CD4-positive, CD25-positive, alpha-beta regulatory T cell (primary cell): ENCODE results near the gene TRIM2. TPM values are rescaled to one million over a fixed set of nuclear protein-coding genes. Genes with fewer than 3 reads are reported as not detected.

ENCODE experiments used
- ATAC-seq, 2 donors: fragments of 150-1000 bp; cut with Tn5 transposase; one replicate each; pipeline ENCODE4 v1.10.0; 2021; ENCODE audit warnings: low read depth in 2 of 2, moderate number of reproducible peaks in 2 of 2, moderate library complexity in 1 of 2
- DNase-seq, 3 donors: peaks; one replicate each; pipeline versions ENCODE4 v3.0.0 to v3.0.0-alpha.2; 2012 to 2022; ENCODE audit warnings: mixed read lengths in 1 of 3
- H3K27ac ChIP-seq: one replicate; pipeline ENCODE4 v1.7.0; 2013; ENCODE audit warnings: mild to moderate bottlenecking, low read length; ENCODE audit not compliant: insufficient read depth, poor library complexity, severe bottlenecking
- H3K27me3 ChIP-seq: one replicate; pipeline ENCODE4 v1.7.0; 2013; ENCODE audit warnings: low read length; ENCODE audit not compliant: control insufficient read depth, insufficient read depth
- H3K36me3 ChIP-seq: one replicate; pipeline ENCODE4 v1.7.0; 2013; ENCODE audit warnings: mild to moderate bottlenecking, low read length, moderate library complexity; ENCODE audit not compliant: control insufficient read depth, insufficient read depth
- H3K4me1 ChIP-seq: 2 replicates; pipeline ENCODE4 v1.7.0; 2013; ENCODE audit warnings: mild to moderate bottlenecking, low read length; ENCODE audit not compliant: insufficient read depth, control insufficient read depth, poor library complexity, severe bottlenecking
- H3K4me3 ChIP-seq: one replicate; pipeline ENCODE4 v1.7.0; 2013; ENCODE audit warnings: low read depth, mild to moderate bottlenecking, low read length, moderate library complexity
- H3K9me3 ChIP-seq, 2 experiments: 1 replicate in 1 of 2; 2 replicates in 1 of 2; pipeline ENCODE4 v1.7.0; 2013; ENCODE audit warnings: low read length in 2 of 2, mild to moderate bottlenecking in 1 of 2, moderate library complexity in 1 of 2; ENCODE audit not compliant: control insufficient read depth in 2 of 2
- H3K27ac Mint-ChIP-seq, 3 donors: one replicate each; pipeline ENCODE4 v1.8.0; 2020 to 2022; ENCODE audit warnings: mild to moderate bottlenecking in 3 of 3, mixed read lengths in 3 of 3, moderate library complexity in 2 of 3
- H3K27me3 Mint-ChIP-seq: one replicate; pipeline ENCODE4 v1.8.0; 2022; ENCODE audit warnings: mild to moderate bottlenecking, mixed read lengths
- H3K36me3 Mint-ChIP-seq: one replicate; pipeline ENCODE4 v1.8.0; 2020; ENCODE audit warnings: mixed read lengths
- H3K4me1 Mint-ChIP-seq, 4 donors: one replicate each; pipeline ENCODE4 v1.8.0; 2020 to 2022; ENCODE audit warnings: mixed read lengths in 4 of 4, mild to moderate bottlenecking in 1 of 4
- H3K4me3 Mint-ChIP-seq, 4 donors: one replicate each; pipeline ENCODE4 v1.8.0; 2020 to 2022; ENCODE audit warnings: mild to moderate bottlenecking in 4 of 4, mixed read lengths in 4 of 4, moderate library complexity in 3 of 4
- H3K9me3 Mint-ChIP-seq, 7 donors: one replicate each; pipeline ENCODE4 v1.8.0; 2020 to 2022; ENCODE audit warnings: mixed read lengths in 7 of 7, mild to moderate bottlenecking in 3 of 7, moderate library complexity in 2 of 7
- polyA plus RNA-seq, 4 donors: library from polyadenylated mRNA; unstranded; fragments of 300-500 nt; fragmentation: Illumina TruSeq; gene quantifications; one replicate each; pipeline ENCODE4 v1.2.3, GENCODE V29; 2021
- total RNA-seq: library from RNA; stranded (reverse); gene quantifications from one replicate; pipeline ENCODE4 v1.2.3, GENCODE V29; 2022

TRIM2 gene
- total and polyA plus RNA-seq, 5 donors from 2014 or later: 0.56 to 3.8 (median 1.0) TPM

DNA sequence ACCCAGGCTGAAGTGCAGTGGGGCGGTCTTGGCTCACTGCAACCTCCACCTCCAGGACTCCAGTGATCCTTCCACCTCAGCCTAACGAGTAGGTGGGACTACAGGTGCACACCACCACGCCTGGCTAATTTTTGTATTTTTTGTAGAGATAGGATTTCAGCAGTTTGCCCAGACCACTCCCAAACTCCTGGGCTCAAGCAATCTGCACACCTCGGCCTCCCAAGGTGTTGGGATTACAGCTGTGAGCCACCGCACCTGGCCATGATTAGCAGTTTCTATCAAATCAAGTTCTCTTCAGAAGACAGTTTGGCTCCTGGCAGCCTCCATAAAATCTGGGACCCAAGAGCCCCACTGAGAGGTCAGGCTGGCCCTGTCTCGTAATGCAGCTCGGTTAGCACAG, 26.4 kb upstream of the TRIM2 start:
- no peak overlapping the region for H3K27ac Mint-ChIP-seq
- Histone ChIP-seq H3K4me1 (no peaks in the 10 kb centered on the region), H3K9me3 (no peaks in the 10 kb centered on the region), H3K36me3 (no peaks in the 10 kb centered on the region), H3K27ac (no peak overlapping the region), H3K4me3 (no peak overlapping the region), H3K27me3 (no peaks in the 10 kb centered on the region)
- H3K4me1 Mint-ChIP-seq: no peaks in the 10 kb centered on the region
- no peaks in the 10 kb centered on the region for H3K9me3 Mint-ChIP-seq
- no peaks in the 10 kb centered on the region for H3K36me3 Mint-ChIP-seq
- H3K4me3 Mint-ChIP-seq: no peak overlapping the region
- DNase-seq: no peak
- peaks cover 4% of the 10 kb centered on the region for H3K27me3 Mint-ChIP-seq
- ATAC-seq: no peak

DNA sequence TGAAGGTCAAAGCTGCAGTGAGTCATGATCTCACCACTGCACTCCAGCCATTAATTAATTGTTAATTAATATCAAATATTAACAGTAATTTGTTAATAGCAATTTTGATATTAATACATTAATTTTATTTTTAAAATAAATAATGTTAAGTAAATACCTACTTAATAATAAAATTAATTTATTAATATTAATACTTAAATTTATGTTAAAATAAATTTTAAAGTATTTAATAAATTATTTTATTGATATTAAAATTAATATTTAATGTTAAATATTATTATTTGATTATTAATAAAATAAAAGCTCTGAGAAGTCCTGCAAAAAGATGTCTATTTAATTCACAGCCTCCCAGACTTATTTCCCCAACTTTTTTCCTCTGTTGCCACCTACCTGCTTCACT, 25.1 kb upstream of the TRIM2 start:
- Histone ChIP-seq H3K4me3 (no peak overlapping the region), H3K27me3 (no peaks in the 10 kb centered on the region), H3K27ac (no peak overlapping the region), H3K4me1 (no peaks in the 10 kb centered on the region), H3K36me3 (no peaks in the 10 kb centered on the region), H3K9me3 (no peaks in the 10 kb centered on the region)
- Mint-ChIP-seq H3K27me3 (peaks cover 4% of the 10 kb centered on the region), H3K9me3 (no peaks in the 10 kb centered on the region), H3K4me3 (no peak overlapping the region), H3K4me1 (no peaks in the 10 kb centered on the region), H3K27ac (no peak overlapping the region), H3K36me3 (no peaks in the 10 kb centered on the region)
- DNase-seq (no peak), ATAC-seq (no peak)

- H3K27ac Mint-ChIP-seq: no peak overlapping the region
- H3K27me3 Mint-ChIP-seq: peaks cover 4% of the 10 kb centered on the region
- H3K36me3 Mint-ChIP-seq: no peaks in the 10 kb centered on the region
- Histone ChIP-seq H3K4me3 (no peak overlapping the region), H3K27me3 (no peaks in the 10 kb centered on the region), H3K4me1 (no peaks in the 10 kb centered on the region), H3K27ac (no peak overlapping the region), H3K9me3 (no peaks in the 10 kb centered on the region), H3K36me3 (no peaks in the 10 kb centered on the region)
- no peaks in the 10 kb centered on the region for H3K9me3 Mint-ChIP-seq
- no peak for ATAC-seq
- H3K4me1 Mint-ChIP-seq: no peaks in the 10 kb centered on the region
- no peak overlapping the region for H3K4me3 Mint-ChIP-seq
- no peak for DNase-seq
Observed at GRCh38 chr4:153181293-153181692, 22.9 kb upstream of the TRIM2 start.

GRCh38 chr4:153181700-153182099, 22.5 kb upstream of the TRIM2 start:
- Mint-ChIP-seq H3K9me3 (no peaks in the 10 kb centered on the region), H3K27me3 (peaks cover 4% of the 10 kb centered on the region), H3K4me1 (no peaks in the 10 kb centered on the region), H3K36me3 (no peaks in the 10 kb centered on the region), H3K27ac (no peak overlapping the region), H3K4me3 (no peak overlapping the region)
- DNase-seq: no peak
- H3K27ac ChIP-seq: no peak overlapping the region
- ATAC-seq: no peak
- H3K27me3 ChIP-seq: no peaks in the 10 kb centered on the region
- no peak overlapping the region for H3K4me3 ChIP-seq
- H3K36me3 ChIP-seq: no peaks in the 10 kb centered on the region
- H3K4me1 ChIP-seq: no peaks in the 10 kb centered on the region
- H3K9me3 ChIP-seq: no peaks in the 10 kb centered on the region

DNA sequence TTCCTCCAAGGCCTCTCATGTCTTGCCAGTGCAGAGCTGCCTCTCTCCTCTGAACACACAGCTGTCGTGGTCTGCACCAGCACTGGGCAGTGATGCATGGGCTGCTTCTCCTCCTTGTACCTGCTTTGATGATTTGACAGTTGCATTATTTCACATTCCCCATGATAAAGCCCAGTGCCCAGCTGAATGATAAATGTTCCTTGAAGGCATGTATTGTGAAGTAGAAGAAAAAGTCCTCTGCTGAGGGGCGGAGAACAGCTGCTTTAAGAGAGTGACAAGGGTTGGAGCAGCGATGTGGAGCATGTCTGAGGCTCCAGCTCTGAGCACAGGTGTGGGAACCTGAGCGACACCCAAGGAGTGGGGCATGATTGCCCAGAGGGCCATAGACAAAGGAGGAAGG, 21.1 kb upstream of the TRIM2 start:
- no peak for ATAC-seq
- H3K27me3 Mint-ChIP-seq: peaks cover 4% of the 10 kb centered on the region
- H3K27ac Mint-ChIP-seq: no peak overlapping the region

GRCh38 chr4:153185331-153185852, 18.9 kb upstream of the TRIM2 start:
- Mint-ChIP-seq H3K4me1 (no peaks in the 10 kb centered on the region), H3K27me3 (peaks cover 4% of the 10 kb centered on the region), H3K9me3 (no peaks in the 10 kb centered on the region), H3K36me3 (no peaks in the 10 kb centered on the region), H3K27ac (no peak overlapping the region), H3K4me3 (no peak overlapping the region)
- ATAC-seq: no peak
- Histone ChIP-seq H3K4me3 (no peak overlapping the region), H3K36me3 (no peaks in the 10 kb centered on the region), H3K9me3 (no peaks in the 10 kb centered on the region), H3K27ac (no peak overlapping the region), H3K27me3 (no peaks in the 10 kb centered on the region), H3K4me1 (no peaks in the 10 kb centered on the region)
- DNase-seq: no peak

More for the DNA sequence above, 21.1 kb upstream of the TRIM2 start:
- Mint-ChIP-seq H3K4me3 (no peak overlapping the region), H3K9me3 (no peaks in the 10 kb centered on the region), H3K36me3 (no peaks in the 10 kb centered on the region), H3K4me1 (no peaks in the 10 kb centered on the region)
- DNase-seq: no peak
- Histone ChIP-seq H3K4me1 (no peaks in the 10 kb centered on the region), H3K36me3 (no peaks in the 10 kb centered on the region), H3K4me3 (no peak overlapping the region), H3K27ac (no peak overlapping the region), H3K27me3 (no peaks in the 10 kb centered on the region), H3K9me3 (no peaks in the 10 kb centered on the region)

- Histone ChIP-seq H3K4me3 (no peak overlapping the region), H3K27ac (no peak overlapping the region), H3K9me3 (no peaks in the 10 kb centered on the region), H3K4me1 (no peaks in the 10 kb centered on the region), H3K36me3 (no peaks in the 10 kb centered on the region), H3K27me3 (no peaks in the 10 kb centered on the region)
- no peaks in the 10 kb centered on the region for H3K27me3 Mint-ChIP-seq
- no peaks in the 10 kb centered on the region for H3K9me3 Mint-ChIP-seq
- no peak overlapping the region for H3K4me3 Mint-ChIP-seq
- no peak overlapping the region for H3K27ac Mint-ChIP-seq
- ATAC-seq (no peak), DNase-seq (no peak)
- no peaks in the 10 kb centered on the region for H3K36me3 Mint-ChIP-seq
- H3K4me1 Mint-ChIP-seq: no peaks in the 10 kb centered on the region
Observed at GRCh38 chr4:153186046-153186728, 18.1 kb upstream of the TRIM2 start.
